ENCODE measurements around the gene EPHA3.

GRCh38 chr3:89058371-89058770 lies 49.0 kb upstream of the EPHA3 start:
- TF ChIP-seq CTCF (IDR thresholded peaks at IDR 0.05) (no peak), POLR2A (IDR thresholded peaks at IDR 0.05) (no peak), POLR2AphosphoS5 (IDR thresholded peaks at IDR 0.05) (no peak)

All from prostate gland (tissue), 2 donors.